Amniotic epithelial cell (primary cell): Measurements from ENCODE around the gene KRT6C.
"Not testable (repeated sequence)": the region's sequence is repeated elsewhere in the genome, so short reads cannot be mapped to it uniquely, and the experiment has no call there.

Experiments used
- DNase-seq: peaks from one replicate; pipeline ENCODE4 v3.0.0-alpha.2; 2010; ENCODE audit warnings: low read depth

Gene KRT6C

DNA sequence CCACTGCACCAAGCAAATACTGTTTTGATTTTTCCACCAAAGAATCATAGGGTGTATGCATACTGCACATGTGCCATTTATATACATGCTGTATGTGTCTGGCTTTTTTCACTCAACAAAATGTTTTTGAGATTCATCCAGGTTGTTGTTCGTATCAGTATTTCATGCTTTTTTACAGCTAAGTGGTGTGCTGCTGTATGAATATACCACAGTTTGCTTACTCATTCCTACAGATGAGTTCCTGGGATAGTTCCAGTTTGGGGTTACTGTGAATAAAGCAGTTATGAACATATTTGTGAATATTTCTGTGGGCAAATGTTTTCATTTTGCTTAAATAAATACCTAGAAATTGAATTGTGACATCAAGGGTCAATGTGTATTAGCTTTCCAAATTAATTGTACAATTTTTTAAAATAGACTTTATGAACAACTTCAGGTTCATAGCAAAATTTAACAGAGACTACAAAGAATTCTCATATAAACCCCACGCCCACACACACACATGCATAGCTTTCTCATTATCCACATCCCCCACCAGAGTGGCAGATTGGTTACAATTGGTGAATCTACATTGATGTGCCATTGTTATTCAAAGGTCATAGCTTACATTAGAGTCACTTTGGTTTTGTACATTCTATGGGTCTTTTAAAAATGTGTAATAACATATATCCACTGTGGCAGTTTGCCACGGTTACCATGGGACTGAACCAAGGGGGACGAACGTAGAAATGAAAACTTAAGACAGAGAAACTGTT lies 26.4 kb upstream of the KRT6C start:
- peak; percentile 57 for DNase-seq

DNA sequence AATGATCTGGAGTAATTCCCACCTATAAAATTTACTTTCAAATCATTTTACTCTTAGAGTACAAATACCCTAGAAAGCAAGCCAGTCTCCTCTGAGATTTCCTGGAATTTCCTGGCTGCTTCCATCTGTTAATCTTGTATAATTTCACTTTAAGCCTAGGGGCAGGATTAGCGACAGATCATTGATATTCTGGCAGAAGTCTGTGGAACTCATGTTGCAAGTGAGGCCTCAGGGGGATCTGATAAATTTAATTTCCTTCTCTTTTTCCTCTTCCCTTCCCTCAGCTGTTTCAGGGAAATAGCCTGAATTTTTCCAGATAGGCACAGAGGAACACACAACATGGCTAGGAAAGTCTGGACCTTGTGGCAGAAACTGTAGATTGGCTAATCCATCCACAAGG lies 25.3 kb upstream of the KRT6C start:
- DNase-seq: no peak

GRCh38 chr12:52497975-52498374 lies 24.4 kb upstream of the KRT6C start:
- DNase-seq: no peak

GRCh38 chr12:52496590-52497071 lies 23.0 kb upstream of the KRT6C start:
- peak; percentile 86 for DNase-seq

DNA sequence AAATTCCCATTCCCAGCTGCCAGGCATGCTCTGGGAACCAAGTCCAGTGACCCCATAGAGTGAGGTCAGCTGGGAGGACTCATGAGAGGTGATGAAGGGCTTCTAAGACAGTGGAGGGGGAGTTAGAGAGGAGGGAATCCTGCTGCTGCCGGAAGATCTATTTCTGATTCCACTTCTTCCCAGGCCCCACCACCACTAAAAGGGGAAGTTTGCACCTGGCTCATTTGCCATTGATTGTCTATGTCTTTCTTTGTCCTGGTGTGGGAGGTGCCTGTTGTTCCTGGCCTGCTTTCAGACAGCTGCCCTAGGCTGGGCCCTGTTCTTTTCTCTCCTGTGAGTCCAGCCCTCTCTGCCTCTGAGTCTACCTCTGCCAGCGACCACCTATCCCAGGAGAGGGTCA lies 22.4 kb upstream of the KRT6C start:
- DNase-seq: peak; percentile 59

DNA sequence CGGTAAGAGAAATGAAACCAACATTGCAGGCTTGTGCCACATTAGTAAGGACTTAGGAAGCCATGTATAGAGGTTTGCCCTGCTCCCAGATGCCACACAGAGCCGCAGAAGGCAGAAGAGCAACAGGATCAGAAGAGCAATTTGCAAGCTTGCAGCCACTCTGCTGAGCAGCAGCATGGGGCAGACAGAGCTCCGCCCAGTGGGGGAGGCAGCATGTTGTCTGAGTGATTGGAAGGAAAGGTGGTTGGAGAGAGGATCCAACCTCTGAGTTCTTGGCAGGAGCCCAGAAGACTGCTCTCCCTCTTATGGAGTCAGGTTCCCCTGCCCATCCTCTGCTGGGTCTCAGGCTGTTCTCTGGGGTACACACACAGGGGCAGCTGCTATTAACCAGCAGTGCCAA lies 21.8 kb upstream of the KRT6C start:
- peak; percentile 80 for DNase-seq

DNA sequence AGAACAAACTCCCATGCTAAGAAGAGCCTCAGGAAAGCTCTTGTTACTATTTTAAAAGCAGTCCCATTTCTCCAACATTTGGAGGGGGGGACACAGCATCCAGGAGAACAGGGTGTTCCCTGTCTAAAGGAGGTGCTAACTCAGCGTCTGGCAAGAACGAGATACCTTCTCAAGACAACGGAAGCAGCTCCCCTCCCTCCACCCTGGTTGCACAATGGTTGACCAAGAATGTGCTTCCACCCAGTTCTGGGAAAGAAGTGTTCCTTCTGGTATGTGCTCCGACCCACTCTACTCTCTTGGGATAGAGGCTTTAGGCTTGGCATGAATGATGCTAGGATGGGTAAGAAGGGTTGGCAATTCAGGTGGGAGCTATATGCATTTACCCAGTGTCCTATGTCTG lies 20.9 kb upstream of the KRT6C start:
- DNase-seq: peak; percentile 97

- no peak for DNase-seq
These were observed 20.5 kb upstream of the KRT6C start for GRCh38 chr12:52494100-52494499.

GRCh38 chr12:52493172-52493571 lies 19.6 kb upstream of the KRT6C start, which contains the start of gene KRT6A:
TSS of gene KRT6A (minus strand) at chr12:52493257. CDS start at chr12:52493188, 69 bp downstream.
- DNase-seq: no peak

- DNase-seq: not testable (repeated sequence)
These were observed 18.8 kb upstream of the KRT6C start for GRCh38 chr12:52492405-52492804.

DNA sequence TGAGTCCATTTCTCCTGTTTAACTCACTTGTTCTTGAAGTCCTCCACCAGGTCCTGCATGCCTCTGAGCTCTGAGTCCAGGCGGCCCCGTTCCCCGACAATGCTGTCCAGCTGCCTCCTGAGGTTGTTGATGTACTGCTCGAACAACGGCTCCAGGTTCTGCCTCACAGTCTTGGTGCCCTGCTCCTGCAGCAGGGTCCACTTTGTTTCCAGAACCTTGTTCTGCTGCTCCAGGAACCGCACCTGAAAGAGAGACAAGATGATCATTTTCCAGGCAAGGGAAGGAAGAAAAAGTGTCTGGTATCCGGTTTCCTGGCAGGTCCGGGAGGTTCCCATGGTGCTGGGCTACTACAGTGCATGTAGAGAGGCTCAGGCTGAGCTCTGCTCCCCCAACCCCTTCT lies 17.9 kb upstream of the KRT6C start:
- not testable (repeated sequence) for DNase-seq

GRCh38 chr12:52488736-52489135 lies 15.1 kb upstream of the KRT6C start:
- no peak for DNase-seq

DNA sequence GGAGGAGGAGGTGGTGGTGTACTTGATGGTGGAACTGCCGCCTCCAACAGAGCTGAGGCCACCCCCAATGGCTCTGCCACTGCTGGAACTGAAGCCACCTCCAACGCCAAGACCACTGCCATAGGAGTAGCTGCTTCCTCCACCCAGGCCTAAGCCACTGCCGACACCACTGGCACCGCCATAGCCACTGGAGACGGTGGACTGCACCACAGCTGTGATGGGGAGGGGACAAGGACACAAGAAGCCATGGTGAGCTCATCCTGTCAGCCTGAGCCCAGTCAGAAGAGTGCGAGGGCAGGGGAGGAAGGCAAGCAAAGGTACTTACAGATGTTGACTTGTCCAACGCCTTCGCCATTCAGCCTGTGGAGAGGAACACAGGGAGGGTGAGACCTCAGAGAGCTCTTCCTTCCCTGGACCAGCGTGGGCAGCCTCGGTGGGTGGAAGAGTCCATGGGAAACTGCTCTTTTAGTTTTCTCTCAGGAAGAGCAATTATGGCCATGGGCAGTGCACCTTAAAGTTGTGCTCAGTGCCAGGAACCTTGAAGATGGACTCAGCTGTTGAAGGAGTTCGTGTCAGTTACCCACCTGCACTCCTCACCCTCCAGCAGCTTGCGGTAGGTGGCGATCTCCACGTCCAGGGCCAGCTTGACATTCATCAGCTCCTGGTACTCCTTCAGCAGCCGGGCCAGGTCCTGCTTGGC lies 14.3 kb upstream of the KRT6C start:
- not testable (repeated sequence) for DNase-seq

GRCh38 chr12:52487211-52487610 lies 13.6 kb upstream of the KRT6C start:
- DNase-seq: no peak

- DNase-seq: no peak
These were observed 12.8 kb upstream of the KRT6C start for GRCh38 chr12:52486166-52487105.

DNA sequence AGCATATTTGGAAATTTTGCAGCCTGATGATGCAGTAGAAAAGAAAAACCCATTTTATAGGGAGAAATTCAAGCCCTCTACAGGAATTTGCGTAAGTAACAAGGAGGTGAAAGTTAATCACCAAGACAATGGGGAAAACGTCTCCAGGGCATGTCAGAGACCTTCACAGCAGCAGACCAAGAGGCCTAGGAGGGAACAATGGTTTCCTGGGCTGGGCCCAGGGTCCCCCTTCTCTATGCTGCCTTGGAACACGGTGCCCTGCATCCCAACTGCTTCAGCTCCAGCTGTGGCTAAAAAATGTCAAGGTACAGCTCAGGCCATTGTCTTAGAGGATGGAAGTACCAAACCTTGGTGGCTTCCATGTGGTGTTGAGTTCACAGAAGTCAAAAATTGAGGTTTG lies 6.5 kb upstream of the KRT6C start:
- DNase-seq: no peak

DNA sequence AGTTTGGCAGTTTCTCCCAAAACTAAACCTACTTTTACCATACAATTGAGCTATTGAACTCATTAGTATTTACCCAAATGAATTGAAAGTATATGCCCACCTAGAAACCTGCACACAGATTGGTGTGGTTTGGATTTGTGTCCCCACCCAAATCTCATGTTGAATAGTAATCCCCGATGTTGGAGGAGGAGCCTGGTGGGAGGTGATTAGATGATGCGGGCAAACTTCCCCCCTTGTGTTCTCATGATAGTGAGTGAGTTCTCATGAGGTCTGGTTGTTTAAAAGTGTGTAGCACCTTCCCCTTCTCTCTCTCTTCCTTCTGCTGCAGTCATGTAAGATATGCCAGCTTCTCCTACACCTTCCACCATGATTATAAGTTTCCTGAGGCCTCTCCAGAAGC lies 4.0 kb upstream of the KRT6C start:
- DNase-seq: no peak

DNA sequence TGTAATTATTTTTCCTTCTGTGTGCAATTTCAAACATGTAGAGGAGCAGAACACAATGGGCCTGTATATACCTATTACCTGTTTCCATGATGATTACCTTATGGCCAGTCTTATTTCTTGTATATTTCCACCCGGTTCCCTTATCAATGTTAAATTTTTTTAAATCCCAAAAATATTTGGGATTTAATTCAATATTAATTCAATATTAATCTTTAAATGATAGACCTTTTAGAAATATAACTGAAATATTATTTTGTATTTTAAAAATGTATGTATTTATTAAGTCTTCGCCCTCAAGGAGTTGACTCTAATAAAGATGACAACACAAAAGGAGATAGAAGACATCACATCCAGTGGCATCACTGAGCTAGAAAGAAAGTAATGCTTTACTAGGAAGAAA lies 607 bp upstream of the KRT6C start:
- DNase-seq: no peak

DNA sequence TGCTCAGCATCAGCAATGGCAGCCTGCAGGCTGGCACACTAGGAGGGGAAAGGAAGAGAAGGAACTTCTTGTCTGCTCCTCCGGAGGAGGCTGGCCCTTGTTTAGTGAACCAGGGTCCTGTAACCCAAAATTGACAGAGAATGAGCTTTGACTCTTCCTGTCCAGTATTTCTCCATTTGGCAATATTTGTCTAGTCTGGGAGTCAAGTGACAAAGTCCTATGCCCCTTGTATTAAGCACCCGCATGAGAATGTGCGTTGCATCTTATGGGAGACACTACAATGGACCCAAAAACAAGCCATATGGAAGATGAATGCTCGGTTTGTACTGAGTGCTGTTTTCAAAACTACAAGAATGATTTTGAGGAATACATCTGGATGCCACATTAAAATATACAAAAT lies 3.8 kb downstream of the KRT6C start:
- no peak for DNase-seq

GRCh38 chr12:52464897-52465296 lies 8.7 kb downstream of the KRT6C start:
- DNase-seq: no peak

DNA sequence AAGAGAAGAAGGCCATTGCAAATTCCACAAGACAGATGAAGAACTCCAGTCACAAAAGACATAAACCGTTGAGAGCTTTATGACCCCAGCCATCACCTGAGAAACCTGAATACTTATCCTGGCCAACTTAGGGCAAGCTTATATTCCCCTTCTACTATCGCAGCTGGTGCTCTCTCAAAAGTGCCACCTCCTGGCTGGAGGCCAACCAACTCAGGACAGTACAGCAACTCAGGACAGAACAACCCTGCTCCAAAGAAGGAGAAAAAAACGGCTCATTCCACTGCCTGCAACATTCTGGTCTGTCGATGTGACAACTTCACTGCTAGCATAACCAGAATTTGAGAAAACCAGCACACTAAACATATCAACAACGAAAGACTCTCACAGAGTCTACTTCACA lies 11.9 kb downstream of the KRT6C start:
- no peak for DNase-seq

DNA sequence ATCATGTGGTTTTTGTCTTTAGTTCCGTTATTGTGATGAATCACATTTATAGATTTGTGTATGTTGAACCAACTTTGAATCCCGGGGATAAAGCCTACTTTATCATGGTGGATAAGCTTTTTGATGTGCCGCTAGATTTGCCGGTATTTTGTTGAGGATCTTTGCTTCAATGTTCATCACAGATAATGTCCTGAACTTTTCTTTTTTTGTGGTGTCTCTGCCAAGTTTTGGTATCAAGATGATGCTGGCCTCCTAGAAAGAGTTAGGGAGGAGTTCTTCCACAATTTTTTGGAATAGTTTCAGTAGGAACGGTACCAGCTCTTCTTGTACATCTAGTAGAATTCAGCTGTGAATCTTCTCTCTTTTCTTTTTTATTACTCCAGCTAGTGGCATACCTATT lies 14.7 kb downstream of the KRT6C start:
- DNase-seq: no peak
